Trophoblast cell (in vitro differentiated cells and primary cell): Measurements from ENCODE around the gene BCL2L13.
A peak's percentile ranks its signal among the peaks of the same experiment; 100 is the strongest.

Source experiments
- DNase-seq, 2 donors: peaks; one replicate each; pipeline ENCODE4 v3.0.0-alpha.2; 2016
- H2AFZ ChIP-seq: 2 replicates; pipeline ENCODE4 v1.6.1; 2013; ENCODE audit warnings: low read length, moderate library complexity, mild to moderate bottlenecking; ENCODE audit not compliant: insufficient read depth, poor library complexity
- H2AK5ac ChIP-seq: 2 replicates; pipeline ENCODE4 v1.6.1; 2013; ENCODE audit warnings: mild to moderate bottlenecking, low read length
- H2BK120ac ChIP-seq: 2 replicates; pipeline ENCODE4 v1.6.1; 2013; ENCODE audit warnings: low read length, mild to moderate bottlenecking, moderate library complexity; ENCODE audit not compliant: insufficient read depth, poor library complexity
- H2BK12ac ChIP-seq: 2 replicates; pipeline ENCODE4 v1.6.1; 2013; ENCODE audit warnings: mild to moderate bottlenecking, low read length, moderate library complexity
- H2BK5ac ChIP-seq: 2 replicates; pipeline ENCODE4 v1.6.1; 2013; ENCODE audit warnings: low read length, low read depth, moderate library complexity, mild to moderate bottlenecking; ENCODE audit not compliant: poor library complexity
- H3K14ac ChIP-seq: 2 replicates; pipeline ENCODE4 v1.6.1; 2013; ENCODE audit warnings: mild to moderate bottlenecking, low read length
- H3K18ac ChIP-seq: 2 replicates; pipeline ENCODE4 v1.6.1; 2013; ENCODE audit warnings: mild to moderate bottlenecking, low read length
- H3K23ac ChIP-seq: 2 replicates; pipeline ENCODE4 v1.6.1; 2013; ENCODE audit warnings: low read length
- H3K27ac ChIP-seq: 2 replicates; pipeline ENCODE4 v1.5.1; 2013; ENCODE audit warnings: low read depth, mild to moderate bottlenecking, inconsistent platforms, low read length, moderate library complexity
- H3K27me3 ChIP-seq: 2 replicates; pipeline ENCODE4 v1.6.1; 2013; ENCODE audit warnings: inconsistent platforms, mild to moderate bottlenecking, low read length, moderate library complexity; ENCODE audit not compliant: insufficient read depth
- H3K36me3 ChIP-seq, 2 experiments: 1 replicate in 1 of 2; 2 replicates in 1 of 2; pipeline ENCODE4 v1.6.1; 2013; ENCODE audit warnings: low read length in 2 of 2, mild to moderate bottlenecking in 2 of 2, moderate library complexity in 1 of 2; ENCODE audit not compliant: insufficient read depth in 2 of 2, control insufficient read depth in 1 of 2
- H3K4ac ChIP-seq: 2 replicates; pipeline ENCODE4 v1.6.1; 2013; ENCODE audit warnings: low read depth, mild to moderate bottlenecking, low read length, moderate library complexity
- H3K4me1 ChIP-seq, 2 experiments: 1 replicate in 1 of 2; 2 replicates in 1 of 2; pipeline ENCODE4 v1.6.1; 2013; ENCODE audit warnings: low read length in 2 of 2, mild to moderate bottlenecking in 2 of 2, moderate library complexity in 1 of 2; ENCODE audit not compliant: insufficient read depth in 2 of 2, control insufficient read depth in 1 of 2
- H3K4me2 ChIP-seq: 2 replicates; pipeline ENCODE4 v1.6.1; 2013; ENCODE audit warnings: inconsistent platforms, mild to moderate bottlenecking, low read length, moderate library complexity
- H3K4me3 ChIP-seq: 2 replicates; pipeline ENCODE4 v1.5.1; 2013; ENCODE audit warnings: mild to moderate bottlenecking, low read depth, low read length, inconsistent platforms
- H3K79me1 ChIP-seq: one replicate; pipeline ENCODE4 v1.6.1; 2013; ENCODE audit warnings: low read length
- H3K79me2 ChIP-seq: 2 replicates; pipeline ENCODE4 v1.6.1; 2013; ENCODE audit warnings: low read length, mild to moderate bottlenecking; ENCODE audit not compliant: control insufficient read depth, insufficient read depth, poor library complexity
- H3K9ac ChIP-seq: 2 replicates; pipeline ENCODE4 v1.6.1; 2013; ENCODE audit warnings: mild to moderate bottlenecking, low read length
- H3K9me3 ChIP-seq: 2 replicates; pipeline ENCODE4 v1.6.1; 2013; ENCODE audit warnings: low read depth, mild to moderate bottlenecking, control low read depth, inconsistent platforms, low read length; ENCODE audit not compliant: insufficient read depth
- H4K12ac ChIP-seq: 2 replicates; pipeline ENCODE4 v1.6.1; 2013; ENCODE audit warnings: low read depth, mild to moderate bottlenecking, low read length, moderate library complexity
- H4K8ac ChIP-seq: 2 replicates; pipeline ENCODE4 v1.6.1; 2013; ENCODE audit warnings: low read depth, mild to moderate bottlenecking, low read length, moderate library complexity
- H4K91ac ChIP-seq: one replicate; pipeline ENCODE4 v1.6.1; 2013; ENCODE audit warnings: low read depth, mild to moderate bottlenecking, low read length, moderate library complexity
- WGBS: extraction: QIAGEN DNeasy Blood & Tissue Kit; methylation state at CpG from one replicate; pipeline ENCODE4 v1.1.7; 2013; ENCODE audit warnings: missing lambda C conversion rate; ENCODE audit not compliant: insufficient read length, insufficient coverage; ENCODE audit errors: extremely low coverage; 5-methylcytosine and 5-hydroxymethylcytosine counted together

Gene BCL2L13

DNA sequence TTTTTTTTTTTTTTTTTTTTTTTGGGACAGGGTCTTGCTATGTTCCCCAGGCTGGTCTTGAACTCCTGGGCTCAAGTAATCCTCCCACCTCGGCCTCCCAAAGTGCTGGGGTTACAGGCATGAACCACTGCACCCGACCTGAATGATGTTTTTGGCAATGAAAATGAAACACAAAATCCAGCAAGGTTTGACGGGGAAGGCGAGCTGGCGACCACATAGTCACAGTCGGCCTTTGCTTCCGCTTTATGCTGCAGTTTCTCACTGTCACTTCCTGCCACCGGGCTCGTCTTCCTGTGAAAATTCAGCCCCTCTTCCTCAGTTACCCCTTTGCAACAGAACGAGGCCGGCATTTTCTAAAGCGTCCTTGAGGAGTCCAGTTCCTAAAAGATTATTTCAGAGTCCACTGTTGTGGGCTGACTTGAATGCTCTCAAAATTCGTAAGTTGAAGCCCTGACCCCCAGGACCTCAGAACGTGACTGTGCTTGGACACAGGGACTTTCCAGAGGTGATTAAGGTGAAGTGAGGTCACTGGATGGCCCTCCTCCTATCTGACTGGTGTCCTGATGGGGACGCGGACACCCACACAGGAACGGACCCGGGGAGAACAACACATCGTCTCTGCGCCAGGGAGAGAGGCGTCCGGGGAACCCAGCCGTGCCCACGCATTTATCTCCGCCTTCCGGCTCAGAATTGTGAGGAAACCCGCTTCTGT is 138.6 kb downstream of the BCL2L13 start:
- no peak overlapping the region for H3K27ac ChIP-seq
- peaks cover 11 to 15% of the 10 kb centered on the region in 2 experiments for H3K4me1 ChIP-seq
- H2BK12ac ChIP-seq = no peak overlapping the region
- no peak overlapping the region for H2BK5ac ChIP-seq
- H2AK5ac ChIP-seq = no peak overlapping the region
- no peak overlapping the region for H4K12ac ChIP-seq
- no peak overlapping the region for H2AFZ ChIP-seq
- no peaks in the 10 kb centered on the region for H3K27me3 ChIP-seq
- H3K14ac ChIP-seq = no peak overlapping the region
- peaks cover 2% of the 10 kb centered on the region for H3K79me1 ChIP-seq
- H3K23ac ChIP-seq = no peak overlapping the region
- DNase-seq = peak; percentile 27 to 39
- no peak overlapping the region for H4K91ac ChIP-seq
- no peak overlapping the region for H3K4me3 ChIP-seq
- no peak overlapping the region for H3K9ac ChIP-seq
- H3K9me3 ChIP-seq = peaks cover 2% of the 10 kb centered on the region
- no peak overlapping the region for H4K8ac ChIP-seq
- H3K4ac ChIP-seq = no peak overlapping the region
- H3K4me2 ChIP-seq = no peak overlapping the region
- WGBS = no CpG with 5 or more reads among the region's 27 CpGs
- no peak overlapping the region for H2BK120ac ChIP-seq
- no peaks in the 10 kb centered on the region for H3K36me3 ChIP-seq
- peaks cover 2% of the 10 kb centered on the region for H3K79me2 ChIP-seq
- H3K18ac ChIP-seq = no peak overlapping the region

DNA sequence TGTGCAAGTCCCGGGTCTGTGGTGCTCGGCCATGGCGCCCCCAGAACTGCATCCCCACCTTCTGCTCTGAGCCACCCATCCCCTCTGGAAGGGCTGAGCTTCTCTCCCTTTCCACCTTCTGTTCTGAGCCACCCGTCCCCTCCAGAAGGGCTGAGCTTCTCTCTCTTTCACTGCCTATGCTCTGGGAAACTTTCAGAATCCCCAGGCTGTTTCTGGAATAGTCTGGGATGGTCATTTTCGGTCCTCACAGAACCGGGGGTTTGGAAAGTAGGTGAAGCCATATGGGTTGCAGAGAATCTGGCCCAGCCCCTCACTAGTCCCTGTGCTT is 139.1 kb downstream of the BCL2L13 start:
- H3K4me1 ChIP-seq = peaks cover 11 to 15% of the 10 kb centered on the region in 2 experiments
- WGBS = no CpG with 5 or more reads among the region's 6 CpGs
- DNase-seq = no peak
- peaks cover 2% of the 10 kb centered on the region for H3K79me2 ChIP-seq
- no peaks in the 10 kb centered on the region for H3K27me3 ChIP-seq
- H4K8ac ChIP-seq = no peak overlapping the region
- no peaks in the 10 kb centered on the region for H3K36me3 ChIP-seq
- H4K91ac ChIP-seq = no peak overlapping the region
- H4K12ac ChIP-seq = no peak overlapping the region
- no peak overlapping the region for H2AFZ ChIP-seq
- no peak overlapping the region for H2BK12ac ChIP-seq
- H3K23ac ChIP-seq = no peak overlapping the region
- no peak overlapping the region for H2BK120ac ChIP-seq
- no peak overlapping the region for H3K4ac ChIP-seq
- H3K14ac ChIP-seq = no peak overlapping the region
- peaks cover 1% of the 10 kb centered on the region for H3K9me3 ChIP-seq
- H2BK5ac ChIP-seq = no peak overlapping the region
- H3K18ac ChIP-seq = no peak overlapping the region
- no peak overlapping the region for H3K4me2 ChIP-seq
- no peak overlapping the region for H3K27ac ChIP-seq
- peaks cover 2% of the 10 kb centered on the region for H3K79me1 ChIP-seq
- H3K9ac ChIP-seq = no peak overlapping the region
- H2AK5ac ChIP-seq = no peak overlapping the region
- no peak overlapping the region for H3K4me3 ChIP-seq

GRCh38 chr22:17778412-17778976 is 139.9 kb downstream of the BCL2L13 start:
- no peak overlapping the region for H3K23ac ChIP-seq
- H3K18ac ChIP-seq = no peak overlapping the region
- no peak overlapping the region for H4K8ac ChIP-seq
- no peak overlapping the region for H2AK5ac ChIP-seq
- H3K4ac ChIP-seq = no peak overlapping the region
- H3K27ac ChIP-seq = no peak overlapping the region
- DNase-seq = no peak
- peaks cover 2% of the 10 kb centered on the region for H3K79me2 ChIP-seq
- H3K9me3 ChIP-seq = no peaks in the 10 kb centered on the region
- H2BK5ac ChIP-seq = no peak overlapping the region
- H3K27me3 ChIP-seq = no peaks in the 10 kb centered on the region
- no peak overlapping the region for H2AFZ ChIP-seq
- no peak overlapping the region for H4K91ac ChIP-seq
- H2BK12ac ChIP-seq = no peak overlapping the region
- H3K9ac ChIP-seq = no peak overlapping the region
- H3K14ac ChIP-seq = no peak overlapping the region
- H4K12ac ChIP-seq = peak overlapping the region; percentile 22
- WGBS = no CpG with 5 or more reads among the region's 23 CpGs
- peaks cover 4 to 7% of the 10 kb centered on the region in 2 experiments for H3K4me1 ChIP-seq
- H3K36me3 ChIP-seq = no peaks in the 10 kb centered on the region
- no peak overlapping the region for H3K4me3 ChIP-seq
- peaks cover 2% of the 10 kb centered on the region for H3K79me1 ChIP-seq
- no peak overlapping the region for H2BK120ac ChIP-seq
- no peak overlapping the region for H3K4me2 ChIP-seq

GRCh38 chr22:17779286-17780115 is 140.9 kb downstream of the BCL2L13 start:
- Histone ChIP-seq H3K27me3 (no peaks in the 10 kb centered on the region), H3K4me3 (no peak overlapping the region), H3K23ac (no peak overlapping the region), H2BK12ac (no peak overlapping the region), H2AK5ac (no peak overlapping the region), H3K18ac (no peak overlapping the region), H2BK5ac (no peak overlapping the region), H3K79me2 (no peaks in the 10 kb centered on the region), H4K8ac (no peak overlapping the region), H3K9me3 (no peaks in the 10 kb centered on the region), H3K4me2 (no peak overlapping the region), H3K4me1 (peaks cover 1 to 5% of the 10 kb centered on the region in 2 experiments), H3K79me1 (peaks cover 2% of the 10 kb centered on the region), H4K91ac (no peak overlapping the region), H3K27ac (no peak overlapping the region), H3K9ac (no peak overlapping the region), H4K12ac (no peak overlapping the region), H3K14ac (no peak overlapping the region), H3K36me3 (no peaks in the 10 kb centered on the region), H3K4ac (no peak overlapping the region), H2AFZ (no peak overlapping the region), H2BK120ac (no peak overlapping the region)
- DNase-seq = no peak
- no CpG with 5 or more reads among the region's 27 CpGs for WGBS
